NCI-H1092 (cell line): ENCODE data around the gene COL21A1.
"Not testable (repeated sequence)": the region's sequence is repeated elsewhere in the genome, so short reads cannot be mapped to it uniquely, and the experiment has no call there.

ENCODE experiments used
- DNase-seq: peaks from one replicate; lab custom pipeline; 2025; lab: John Stamatoyannopoulos, UW

The COL21A1 gene

GRCh38 chr6:56047931-56048540 is 199.3 kb downstream of the COL21A1 start:
- DNase-seq: no peak

- DNase-seq: no peak
Measured at GRCh38 chr6:56046576-56046975, 200.8 kb downstream of the COL21A1 start.

- no peak for DNase-seq
Measured at GRCh38 chr6:56043761-56044160, 203.6 kb downstream of the COL21A1 start.

- no peak for DNase-seq
Measured at GRCh38 chr6:56043076-56043475, 204.3 kb downstream of the COL21A1 start.

- DNase-seq: no peak
Measured at GRCh38 chr6:56041591-56041990, 205.8 kb downstream of the COL21A1 start.

GRCh38 chr6:56040889-56041301 is 206.5 kb downstream of the COL21A1 start:
- DNase-seq: no peak

- no peak for DNase-seq
Measured at GRCh38 chr6:56040223-56040622, 207.2 kb downstream of the COL21A1 start.

GRCh38 chr6:56038764-56039163 is 208.6 kb downstream of the COL21A1 start:
- DNase-seq: no peak

GRCh38 chr6:56037601-56038000 is 209.8 kb downstream of the COL21A1 start:
- no peak for DNase-seq

- no peak for DNase-seq
Measured at GRCh38 chr6:56036916-56037600, 210.3 kb downstream of the COL21A1 start.

- no peak for DNase-seq
Measured at GRCh38 chr6:56033401-56033800, 214.0 kb downstream of the COL21A1 start.

GRCh38 chr6:56032715-56033260 is 214.6 kb downstream of the COL21A1 start:
- DNase-seq: no peak

GRCh38 chr6:56027865-56028264 is 219.5 kb downstream of the COL21A1 start:
- no peak for DNase-seq

GRCh38 chr6:56026455-56027180 is 220.8 kb downstream of the COL21A1 start:
- DNase-seq: no peak

- DNase-seq: no peak
Measured at GRCh38 chr6:56025795-56026194, 221.6 kb downstream of the COL21A1 start.

GRCh38 chr6:56024931-56025330 is 222.4 kb downstream of the COL21A1 start:
- DNase-seq: no peak

- no peak for DNase-seq
Measured at GRCh38 chr6:56023829-56024228, 223.6 kb downstream of the COL21A1 start.

- DNase-seq: no peak
Measured at GRCh38 chr6:56022678-56023077, 224.7 kb downstream of the COL21A1 start.

- no peak for DNase-seq
Measured at GRCh38 chr6:56021943-56022342, 225.4 kb downstream of the COL21A1 start.

GRCh38 chr6:56019973-56020372 is 227.4 kb downstream of the COL21A1 start:
- DNase-seq: no peak

- DNase-seq: no peak
Measured at GRCh38 chr6:56017198-56017597, 230.2 kb downstream of the COL21A1 start.

- not testable (repeated sequence) for DNase-seq
Measured at GRCh38 chr6:56014039-56014438, 233.3 kb downstream of the COL21A1 start.

GRCh38 chr6:56009636-56010035 is 237.7 kb downstream of the COL21A1 start:
- no peak for DNase-seq
